H9 (cell line): ENCODE data around the gene DHCR7. TPM values are rescaled to one million over a fixed set of nuclear protein-coding genes. Genes with fewer than 3 reads are reported as not detected.

Source experiments
- DNase-seq: peaks from one replicate; pipeline ENCODE4 v3.0.0-alpha.2; 2017
- H2AFZ ChIP-seq: one replicate; pipeline ENCODE4 v1.6.1; 2013; ENCODE audit warnings: mild to moderate bottlenecking, low read length, control low read depth, moderate library complexity
- H2AK5ac ChIP-seq: 2 replicates; pipeline ENCODE4 v1.6.1; 2013; ENCODE audit warnings: low read length, control low read depth, mixed read lengths; ENCODE audit not compliant: insufficient read length
- H2BK120ac ChIP-seq: one replicate; pipeline ENCODE4 v1.6.1; 2013; ENCODE audit warnings: low read depth, mild to moderate bottlenecking, low read length, control low read depth, inconsistent platforms; ENCODE audit not compliant: poor library complexity, severe bottlenecking
- H2BK12ac ChIP-seq: 2 replicates; pipeline ENCODE4 v1.6.1; 2013; ENCODE audit warnings: low read length, control low read depth, mixed read lengths, low read depth; ENCODE audit not compliant: insufficient read length
- H2BK15ac ChIP-seq: 2 replicates; pipeline ENCODE4 v1.6.1; 2013; ENCODE audit warnings: low read depth, low read length, control low read depth
- H2BK20ac ChIP-seq: one replicate; pipeline ENCODE4 v1.6.1; 2013; ENCODE audit warnings: low read depth, mild to moderate bottlenecking, low read length, control low read depth, inconsistent platforms; ENCODE audit not compliant: poor library complexity, severe bottlenecking
- H2BK5ac ChIP-seq: 2 replicates; pipeline ENCODE4 v1.6.1; 2013; ENCODE audit warnings: low read length, control low read depth, mixed read lengths; ENCODE audit not compliant: insufficient read length
- H3K14ac ChIP-seq: 2 replicates; pipeline ENCODE4 v1.6.1; 2013; ENCODE audit warnings: low read length, control low read depth; ENCODE audit not compliant: insufficient read depth
- H3K18ac ChIP-seq: 2 replicates; pipeline ENCODE4 v1.6.1; 2013; ENCODE audit warnings: low read depth, mild to moderate bottlenecking, mixed read lengths, low read length, control low read depth; ENCODE audit not compliant: insufficient read length
- H3K23ac ChIP-seq: 2 replicates; pipeline ENCODE4 v1.6.1; 2013; ENCODE audit warnings: low read length, control low read depth, mixed read lengths, low read depth; ENCODE audit not compliant: insufficient read length
- H3K23me2 ChIP-seq: 2 replicates; pipeline ENCODE4 v1.6.1; 2013; ENCODE audit warnings: low read depth, mild to moderate bottlenecking, mixed read lengths, low read length, control low read depth; ENCODE audit not compliant: insufficient read length, poor library complexity, severe bottlenecking
- H3K27ac ChIP-seq: 2 replicates; pipeline ENCODE4 v1.5.1; 2013; ENCODE audit warnings: low read length, control low read depth, mixed read lengths, low read depth; ENCODE audit not compliant: insufficient read length
- H3K27me3 ChIP-seq: 2 replicates; pipeline ENCODE4 v1.6.1; 2013; ENCODE audit warnings: low read length, control low read depth, inconsistent platforms; ENCODE audit not compliant: insufficient read depth
- H3K4ac ChIP-seq: 2 replicates; pipeline ENCODE4 v1.6.1; 2013; ENCODE audit warnings: low read depth, mild to moderate bottlenecking, control low read depth, inconsistent platforms, low read length, moderate library complexity
- H3K4me1 ChIP-seq: 2 replicates; pipeline ENCODE4 v1.6.1; 2013; ENCODE audit warnings: low read length, control low read depth, inconsistent platforms; ENCODE audit not compliant: insufficient read depth
- H3K4me2 ChIP-seq: 2 replicates; pipeline ENCODE4 v1.6.1; 2013; ENCODE audit warnings: low read length, control low read depth, mixed read lengths; ENCODE audit not compliant: insufficient read length, insufficient read depth
- H3K56ac ChIP-seq: 2 replicates; pipeline ENCODE4 v1.6.1; 2013; ENCODE audit warnings: low read depth, mild to moderate bottlenecking, mixed read lengths, low read length, control low read depth; ENCODE audit not compliant: insufficient read length
- H3K79me1 ChIP-seq: 2 replicates; pipeline ENCODE4 v1.6.1; 2013; ENCODE audit warnings: low read depth, mild to moderate bottlenecking, moderate library complexity, low read length, control low read depth, inconsistent platforms; ENCODE audit not compliant: insufficient read depth, poor library complexity, severe bottlenecking
- H3K79me2 ChIP-seq: 2 replicates; pipeline ENCODE4 v1.6.1; 2013; ENCODE audit warnings: low read length, control low read depth, inconsistent platforms; ENCODE audit not compliant: insufficient read depth
- H3K9ac ChIP-seq: 2 replicates; pipeline ENCODE4 v1.6.1; 2013; ENCODE audit warnings: low read length, control low read depth, mixed read lengths; ENCODE audit not compliant: insufficient read length; ENCODE audit errors: extremely low read depth
- H3K9me3 ChIP-seq: one replicate; pipeline ENCODE4 v1.6.1; 2013; ENCODE audit warnings: low read depth, low read length, inconsistent platforms; ENCODE audit not compliant: control insufficient read depth
- H3T11ph ChIP-seq: one replicate; pipeline ENCODE4 v1.6.1; 2013; ENCODE audit warnings: mild to moderate bottlenecking, low read length, control low read depth, inconsistent platforms
- H4K20me1 ChIP-seq: one replicate; pipeline ENCODE4 v1.6.1; 2013; ENCODE audit not compliant: control insufficient read depth, insufficient read length, insufficient read depth
- H4K5ac ChIP-seq: 2 replicates; pipeline ENCODE4 v1.6.1; 2013; ENCODE audit warnings: low read depth, mild to moderate bottlenecking, mixed read lengths, low read length, control low read depth; ENCODE audit not compliant: insufficient read length
- H4K8ac ChIP-seq: replicated peaks from 2 replicates; pipeline ENCODE4 v1.6.1; 2013; ENCODE audit warnings: low read length, control low read depth, mixed read lengths, low read depth; ENCODE audit not compliant: insufficient read length
- H4K91ac ChIP-seq: 2 replicates; pipeline ENCODE4 v1.6.1; 2013; ENCODE audit warnings: low read depth, mild to moderate bottlenecking, moderate library complexity, mixed read lengths, low read length, control low read depth; ENCODE audit not compliant: insufficient read length
- H3K27ac Mint-ChIP-seq, 3 experiments: 2 replicates in 2 of 3; 3 replicates in 1 of 3; pipeline ENCODE4 v1.8.0; 2020 to 2021; ENCODE audit warnings: mixed read lengths in 3 of 3, mild to moderate bottlenecking in 1 of 3, moderate library complexity in 1 of 3
- H3K27me3 Mint-ChIP-seq: 2 replicates; pipeline ENCODE4 v1.8.0; 2021; ENCODE audit warnings: low read depth, mild to moderate bottlenecking, moderate library complexity, mixed read lengths
- H3K36me3 Mint-ChIP-seq, 3 experiments: 2 replicates in 2 of 3; 3 replicates in 1 of 3; pipeline ENCODE4 v1.8.0; 2020 to 2021; ENCODE audit warnings: low read depth in 3 of 3, mixed read lengths in 3 of 3; ENCODE audit not compliant: insufficient read depth in 1 of 3
- H3K4me1 Mint-ChIP-seq, 2 experiments: 2 replicates each; pipeline ENCODE4 v1.8.0; 2020; ENCODE audit warnings: mixed read lengths in 2 of 2
- H3K4me3 Mint-ChIP-seq, 2 experiments: 2 replicates in 1 of 2; 3 replicates in 1 of 2; pipeline ENCODE4 v1.8.0; 2020 to 2021; ENCODE audit warnings: mild to moderate bottlenecking in 2 of 2, mixed read lengths in 2 of 2, moderate library complexity in 1 of 2
- H3K9me3 Mint-ChIP-seq, 2 experiments: 2 replicates in 1 of 2; 3 replicates in 1 of 2; pipeline ENCODE4 v1.8.0; 2020; ENCODE audit warnings: mild to moderate bottlenecking in 2 of 2, mixed read lengths in 2 of 2, moderate library complexity in 1 of 2
- WGBS: extraction: QIAGEN DNeasy Blood & Tissue Kit; methylation state at CpG from one replicate; pipeline ENCODE4 v1.1.7; 2013; ENCODE audit warnings: missing lambda C conversion rate, low lambda C conversion rate, mixed read lengths; ENCODE audit not compliant: insufficient read length; ENCODE audit errors: extremely low coverage; 5-methylcytosine and 5-hydroxymethylcytosine counted together
- total RNA-seq: library from RNA; stranded (reverse); gene quantifications from 2 replicates; pipeline ENCODE4 v1.2.1, GENCODE V29; 2021
- TF ChIP-seq, protein P1 (sequence below): fragments of 200-600 bp; sonication (generic); conservative IDR thresholded peaks from 3 replicates; pipeline ENCODE4 v1.8.0; 2021; ENCODE audit warnings: antibody characterized with exemption, mild to moderate bottlenecking

The DHCR7 gene
- total RNA-seq, 1 experiment from 2014 or later, result 124 TPM

DNA sequence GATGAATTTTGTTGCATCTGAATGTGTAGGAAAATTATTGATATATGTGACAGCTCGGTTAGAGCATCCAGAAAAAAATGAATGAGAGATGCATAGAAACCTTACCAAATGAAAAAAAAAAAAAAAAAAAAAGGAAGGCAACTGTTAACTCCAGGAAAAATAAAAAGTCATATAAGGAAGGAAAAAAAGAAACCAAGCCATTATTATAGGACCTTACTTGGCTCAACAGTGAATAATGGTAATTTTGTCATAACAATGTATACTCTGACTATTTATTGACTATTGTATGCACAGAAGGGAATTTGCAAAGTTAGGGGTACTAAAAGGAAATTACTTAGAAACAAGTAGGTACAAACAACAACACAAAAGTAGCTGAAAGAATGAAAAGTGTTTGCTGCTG is 2.0 kb downstream of the DHCR7 start:
- Histone ChIP-seq H2AK5ac (no peak overlapping the region), H2AFZ (no peak overlapping the region), H2BK15ac (no peak overlapping the region), H3K18ac (no peak overlapping the region), H2BK5ac (no peak overlapping the region), H3K9me3 (no peaks in the 10 kb centered on the region), H4K5ac (no peak overlapping the region), H3K4me2 (no peak overlapping the region), H3K4ac (no peak overlapping the region), H3K27me3 (no peaks in the 10 kb centered on the region), H3K79me1 (peaks cover 12% of the 10 kb centered on the region), H3K79me2 (peaks cover 10% of the 10 kb centered on the region; the same call in 1 of the 2 replicates), H3K27ac (no peak overlapping the region), H3K14ac (no peak overlapping the region), H3T11ph (no peak overlapping the region), H3K4me1 (no peaks in the 10 kb centered on the region; the same call in 1 of the 2 replicates), H2BK120ac (no peak overlapping the region), H2BK20ac (no peak overlapping the region), H3K23ac (no peak overlapping the region), H3K9ac (no peak overlapping the region), H3K23me2 (peaks cover 12% of the 10 kb centered on the region), H4K8ac (no peak overlapping the region), H4K20me1 (no peaks in the 10 kb centered on the region), H2BK12ac (no peak overlapping the region), H4K91ac (no peak overlapping the region), H3K56ac (no peak overlapping the region)
- H3K27me3 Mint-ChIP-seq, result no peaks in the 10 kb centered on the region
- no peak for DNase-seq
- no peak overlapping the region for H3K27ac Mint-ChIP-seq
- WGBS, result no CpG with 5 or more reads among the region's 1 CpG
- TF ChIP-seq, protein P1, sequence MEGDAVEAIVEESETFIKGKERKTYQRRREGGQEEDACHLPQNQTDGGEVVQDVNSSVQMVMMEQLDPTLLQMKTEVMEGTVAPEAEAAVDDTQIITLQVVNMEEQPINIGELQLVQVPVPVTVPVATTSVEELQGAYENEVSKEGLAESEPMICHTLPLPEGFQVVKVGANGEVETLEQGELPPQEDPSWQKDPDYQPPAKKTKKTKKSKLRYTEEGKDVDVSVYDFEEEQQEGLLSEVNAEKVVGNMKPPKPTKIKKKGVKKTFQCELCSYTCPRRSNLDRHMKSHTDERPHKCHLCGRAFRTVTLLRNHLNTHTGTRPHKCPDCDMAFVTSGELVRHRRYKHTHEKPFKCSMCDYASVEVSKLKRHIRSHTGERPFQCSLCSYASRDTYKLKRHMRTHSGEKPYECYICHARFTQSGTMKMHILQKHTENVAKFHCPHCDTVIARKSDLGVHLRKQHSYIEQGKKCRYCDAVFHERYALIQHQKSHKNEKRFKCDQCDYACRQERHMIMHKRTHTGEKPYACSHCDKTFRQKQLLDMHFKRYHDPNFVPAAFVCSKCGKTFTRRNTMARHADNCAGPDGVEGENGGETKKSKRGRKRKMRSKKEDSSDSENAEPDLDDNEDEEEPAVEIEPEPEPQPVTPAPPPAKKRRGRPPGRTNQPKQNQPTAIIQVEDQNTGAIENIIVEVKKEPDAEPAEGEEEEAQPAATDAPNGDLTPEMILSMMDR, result no peak
- peaks cover 48 to 61% (median 59%) of the 10 kb centered on the region in 3 experiments for H3K36me3 Mint-ChIP-seq
- H3K4me3 Mint-ChIP-seq, result peak overlapping the region; percentile 21 to 95
- H3K4me1 Mint-ChIP-seq, result peaks cover 32 to 37% of the 10 kb centered on the region in 2 experiments
- peaks cover 3 to 4% of the 10 kb centered on the region in 2 experiments; a peak in 2 of 5 replicates for H3K9me3 Mint-ChIP-seq
